Stimulated activated CD4-positive, alpha-beta T cell treated with anti-CD3 and anti-CD28 coated beads, Interleukin-2, amount 100 ng/mL, for 24 hours (primary cell): Measurements from ENCODE around the gene RAD51B.

Experiments
- DNase-seq, 2 donors: peaks; one replicate each; pipeline ENCODE4 v3.0.0-alpha.2; 2020

RAD51B gene

GRCh38 chr14:68458840-68459469 is 639.4 kb downstream of the RAD51B start:
- no peak for DNase-seq

- DNase-seq: no peak
These were observed 640.0 kb downstream of the RAD51B start for GRCh38 chr14:68459480-68460136.

GRCh38 chr14:68460541-68460940 is 641.0 kb downstream of the RAD51B start:
- DNase-seq: no peak

GRCh38 chr14:68461086-68461485 is 641.5 kb downstream of the RAD51B start:
- DNase-seq: no peak

- DNase-seq: no peak
These were observed 643.1 kb downstream of the RAD51B start for GRCh38 chr14:68462683-68463082.

- no peak for DNase-seq
These were observed 643.7 kb downstream of the RAD51B start for GRCh38 chr14:68463299-68463698.

GRCh38 chr14:68463705-68464374 is 644.3 kb downstream of the RAD51B start:
- no peak for DNase-seq

- no peak for DNase-seq
These were observed 645.1 kb downstream of the RAD51B start for GRCh38 chr14:68464711-68465110.

GRCh38 chr14:68466491-68466977 is 647.0 kb downstream of the RAD51B start:
- no peak for DNase-seq

- no peak for DNase-seq
These were observed 647.8 kb downstream of the RAD51B start for GRCh38 chr14:68467425-68467824.

- DNase-seq: peak; percentile 24 to 26
These were observed 649.0 kb downstream of the RAD51B start for GRCh38 chr14:68468437-68469207.

- DNase-seq: no peak
These were observed 649.7 kb downstream of the RAD51B start for GRCh38 chr14:68469208-68469713.

GRCh38 chr14:68470361-68470760 is 650.8 kb downstream of the RAD51B start:
- DNase-seq: no peak

GRCh38 chr14:68471029-68471963 is 651.7 kb downstream of the RAD51B start:
- DNase-seq: no peak

- no peak for DNase-seq
These were observed 652.5 kb downstream of the RAD51B start for GRCh38 chr14:68471964-68472508.

GRCh38 chr14:68473069-68473468 is 653.5 kb downstream of the RAD51B start:
- no peak for DNase-seq

- no peak for DNase-seq
These were observed 654.2 kb downstream of the RAD51B start for GRCh38 chr14:68473794-68474193.

- DNase-seq: no peak
These were observed 655.2 kb downstream of the RAD51B start for GRCh38 chr14:68474741-68475140.

- no peak for DNase-seq
These were observed 656.2 kb downstream of the RAD51B start for GRCh38 chr14:68475802-68476201.

- no peak for DNase-seq
These were observed 656.9 kb downstream of the RAD51B start for GRCh38 chr14:68476212-68477109.

- no peak for DNase-seq
These were observed 657.5 kb downstream of the RAD51B start for GRCh38 chr14:68477110-68477455.
